ENCODE measurements around the gene BMI1.
"Not testable (repeated sequence)": the region's sequence is repeated elsewhere in the genome, so short reads cannot be mapped to it uniquely, and the experiment has no call there.

Gene BMI1

DNA sequence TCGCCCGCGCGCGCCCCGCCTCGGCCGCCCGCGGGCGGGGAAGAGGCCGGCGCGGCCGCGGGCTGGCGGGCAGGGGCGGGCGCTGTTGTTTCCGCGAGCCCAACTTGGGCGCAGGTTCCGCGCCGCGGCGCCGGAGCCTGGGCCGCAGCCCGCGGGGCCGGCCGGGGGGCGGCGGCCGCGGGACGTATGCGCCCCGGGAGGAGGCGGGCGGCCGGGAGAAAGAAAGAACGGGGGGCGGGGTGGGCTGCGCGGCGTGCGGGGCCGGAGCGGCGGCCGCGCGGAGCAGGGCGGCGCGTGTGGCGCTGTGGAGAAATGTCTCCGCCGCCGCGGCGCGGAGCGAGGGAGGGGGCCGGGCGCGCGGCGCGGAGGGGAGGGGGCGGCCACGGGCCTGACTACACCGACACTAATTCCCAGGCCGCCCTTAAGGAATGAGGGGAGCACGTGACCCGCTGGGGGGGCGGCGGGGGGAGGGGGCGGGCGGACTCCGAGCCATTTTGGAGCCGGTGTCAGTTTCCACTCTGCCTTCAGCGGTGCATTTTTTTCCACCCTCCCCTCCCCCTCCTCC, at the start of gene BMI1:
Gene BMI1, plus strand, starts transcription at position 509 of the 565 bp plus-strand sequence. CDS start 5,351 bp downstream, outside the sequence.
- DNase-seq (ENCODE audit: low read depth), result no peak

DNA sequence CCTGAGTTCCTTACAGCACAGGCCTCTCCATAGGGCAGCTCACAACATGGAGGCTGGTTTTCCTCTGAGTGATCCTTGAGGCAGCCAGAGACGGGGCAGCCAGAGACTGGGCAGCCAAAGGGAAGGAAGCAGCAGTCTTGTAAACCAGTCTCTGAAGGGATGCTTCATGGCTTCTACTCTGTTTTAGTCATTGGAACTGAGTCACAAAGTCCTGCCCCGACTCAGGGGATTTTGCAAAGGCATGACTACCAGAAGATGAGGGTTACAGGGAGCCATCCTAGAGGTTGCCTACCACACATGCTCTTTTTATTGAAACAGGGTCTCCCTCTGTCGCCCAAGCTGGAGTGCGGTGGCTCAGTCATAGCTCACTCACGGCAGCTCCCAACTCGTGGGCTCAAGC, 49.1 kb upstream of the BMI1 start:
- DNase-seq (ENCODE audit: low read depth), result no peak

DNA sequence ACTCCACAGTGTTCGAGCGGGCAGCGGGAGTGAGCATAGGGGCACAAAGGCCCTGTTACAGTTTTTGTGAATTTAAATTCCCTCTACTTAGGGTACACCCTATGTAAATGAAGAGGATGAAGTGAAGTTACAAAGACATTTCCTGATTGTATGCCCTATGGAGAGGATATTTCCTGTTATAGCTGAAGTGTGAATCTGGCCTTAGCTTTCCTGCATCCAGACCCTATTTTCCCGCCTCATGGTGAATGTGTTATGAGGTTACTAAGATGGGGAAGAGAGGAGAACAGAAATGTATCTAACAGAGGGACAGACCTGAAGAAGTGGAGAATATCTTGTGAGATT, 42.5 kb upstream of the BMI1 start:
- DNase-seq (ENCODE audit: low read depth), result no peak

DNA sequence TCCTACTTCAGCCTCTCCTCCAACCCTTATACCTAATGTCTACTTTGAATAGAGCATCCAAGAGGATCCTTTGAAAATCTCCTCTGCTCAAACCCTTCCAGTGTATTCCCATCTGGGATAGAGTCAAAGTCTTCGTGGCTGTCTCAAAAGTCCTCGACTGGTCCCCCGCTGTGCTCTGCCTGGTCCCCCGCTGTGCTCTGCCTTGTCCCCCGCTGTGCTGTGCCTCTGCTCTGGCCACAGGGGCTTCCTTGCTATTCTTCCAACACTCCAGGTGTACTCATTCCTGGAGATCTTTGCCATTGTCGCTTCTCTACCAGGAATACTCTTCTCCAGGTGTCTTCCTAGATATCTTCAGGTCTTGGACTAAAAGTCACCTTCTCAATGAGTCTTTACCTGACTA, 40.8 kb upstream of the BMI1 start:
- no peak for DNase-seq (ENCODE audit: low read depth)

DNA sequence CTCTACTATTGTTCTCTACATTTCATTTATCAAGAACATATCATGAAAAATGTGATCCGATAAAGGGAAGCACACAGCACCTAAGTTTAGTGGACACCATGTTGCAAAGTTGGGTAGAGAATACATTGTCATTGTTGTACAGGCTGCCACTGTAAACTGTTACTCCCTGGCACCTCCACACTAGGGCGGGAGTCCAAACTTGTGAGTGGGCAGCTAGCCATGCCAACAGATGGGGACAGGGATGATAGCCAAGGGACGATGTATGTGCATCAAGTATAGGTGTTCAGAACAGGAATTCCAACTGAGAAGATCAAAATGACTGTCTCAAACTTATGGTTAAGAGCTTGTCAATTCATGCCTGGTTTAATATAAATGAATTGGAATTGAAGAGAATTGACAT, 35.8 kb upstream of the BMI1 start:
- no peak for DNase-seq (ENCODE audit: low read depth)

DNA sequence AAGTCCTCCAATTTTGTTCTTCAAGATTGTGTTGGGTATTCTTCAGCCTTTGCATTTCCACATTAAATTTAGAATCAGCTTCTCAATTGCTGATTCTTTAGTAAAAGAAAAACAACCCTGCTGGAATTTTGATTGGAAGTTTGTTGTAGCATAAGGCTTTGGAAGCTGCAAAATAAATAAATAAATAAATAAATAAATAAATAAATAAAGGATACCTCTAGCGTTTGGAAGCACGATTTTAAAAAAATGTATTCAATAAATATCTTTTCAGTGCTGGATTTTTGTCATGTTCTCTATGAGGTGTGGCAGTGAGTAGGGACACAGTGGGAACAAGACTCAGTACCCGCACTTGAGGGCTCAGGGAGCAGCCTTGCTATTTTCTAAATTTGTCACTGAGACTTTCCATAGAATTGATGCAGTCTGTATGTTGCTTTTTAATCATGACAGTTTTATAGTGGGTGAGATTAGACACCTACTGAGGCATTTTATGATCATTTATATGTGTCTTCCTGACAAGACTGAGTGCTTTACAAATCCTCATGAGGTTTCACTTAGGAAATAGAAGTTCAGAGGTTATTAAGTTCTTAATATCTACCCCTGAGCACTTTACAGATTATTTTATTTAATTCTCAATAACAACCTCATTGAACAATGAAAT, 27.0 kb upstream of the BMI1 start:
- no peak for DNase-seq (ENCODE audit: low read depth)

DNA sequence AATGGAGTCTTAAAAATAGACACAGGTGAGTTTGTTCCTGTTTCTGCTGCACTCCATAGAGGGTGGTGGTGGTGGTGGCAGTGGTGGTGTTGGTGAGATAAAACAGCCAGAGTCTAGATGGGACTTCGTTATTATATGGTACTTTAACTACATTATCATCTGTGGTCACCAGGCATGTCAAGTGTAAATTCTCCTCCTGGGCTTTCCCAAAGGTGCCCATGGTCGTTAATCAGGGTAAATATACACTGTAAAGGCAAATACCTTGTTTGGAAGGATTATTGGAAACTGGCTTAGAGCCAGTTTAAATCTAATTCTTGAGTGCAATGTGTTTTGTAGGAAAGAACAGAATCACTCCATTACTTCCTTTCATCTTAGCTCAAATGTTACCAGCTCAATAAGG, 26.2 kb upstream of the BMI1 start:
- DNase-seq (ENCODE audit: low read depth), result no peak

DNA sequence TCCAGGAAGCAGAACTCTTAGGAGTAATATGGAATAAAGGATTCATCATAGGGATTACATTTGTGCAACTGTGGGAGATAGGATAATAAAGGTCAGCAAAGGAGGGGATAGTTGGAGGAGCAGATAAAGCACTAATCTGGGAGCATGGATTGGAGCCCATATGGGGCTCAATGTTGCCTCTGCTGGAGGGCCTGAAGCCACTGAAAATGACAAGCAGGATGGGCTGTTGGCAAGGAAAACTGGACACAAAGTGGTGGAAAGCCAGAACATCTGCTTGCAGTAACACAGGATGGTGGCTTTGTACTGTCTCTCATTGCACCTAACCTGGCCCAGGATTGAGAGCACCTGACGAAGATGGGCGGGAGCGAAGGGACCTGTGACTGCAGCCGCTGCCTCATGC, 19.7 kb upstream of the BMI1 start:
- DNase-seq (ENCODE audit: low read depth), result no peak

DNA sequence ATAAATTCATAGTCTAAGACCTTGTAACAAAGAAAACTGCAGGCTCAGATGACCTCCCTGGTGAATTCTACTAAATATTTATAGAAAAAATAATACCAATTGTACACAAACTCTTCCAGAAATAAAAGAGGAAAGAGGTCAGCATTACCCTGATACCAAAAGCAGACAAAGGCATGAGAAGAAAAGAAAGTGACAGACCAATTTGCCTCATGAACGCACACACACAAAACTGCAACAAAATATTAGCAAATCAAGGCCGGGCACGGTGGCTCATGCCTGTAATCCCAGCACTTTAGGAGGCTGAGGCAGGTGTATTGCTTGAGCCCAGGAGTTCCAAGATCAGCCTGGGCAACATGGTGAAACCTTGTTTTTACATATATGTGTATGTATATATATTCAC, 17.4 kb upstream of the BMI1 start:
- DNase-seq (ENCODE audit: low read depth), result no peak

DNA sequence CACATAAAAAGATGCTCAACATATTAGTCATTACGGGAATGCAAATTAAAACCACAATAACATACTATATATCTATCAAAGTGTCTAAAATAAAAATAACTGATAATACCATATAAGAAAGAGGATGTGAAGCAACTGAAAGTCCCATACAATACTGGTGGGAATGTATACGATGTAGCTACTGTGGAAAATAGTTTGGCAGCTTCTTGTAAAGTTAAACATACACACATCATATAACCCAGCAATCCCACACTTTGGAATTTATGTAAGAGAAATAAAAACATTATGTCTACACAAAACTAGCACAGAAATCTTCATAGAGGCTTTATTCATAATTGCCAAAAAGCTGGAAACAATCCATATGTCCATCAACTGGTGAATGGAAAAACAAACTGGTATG, 15.2 kb upstream of the BMI1 start:
- DNase-seq (ENCODE audit: low read depth), result no peak

DNA sequence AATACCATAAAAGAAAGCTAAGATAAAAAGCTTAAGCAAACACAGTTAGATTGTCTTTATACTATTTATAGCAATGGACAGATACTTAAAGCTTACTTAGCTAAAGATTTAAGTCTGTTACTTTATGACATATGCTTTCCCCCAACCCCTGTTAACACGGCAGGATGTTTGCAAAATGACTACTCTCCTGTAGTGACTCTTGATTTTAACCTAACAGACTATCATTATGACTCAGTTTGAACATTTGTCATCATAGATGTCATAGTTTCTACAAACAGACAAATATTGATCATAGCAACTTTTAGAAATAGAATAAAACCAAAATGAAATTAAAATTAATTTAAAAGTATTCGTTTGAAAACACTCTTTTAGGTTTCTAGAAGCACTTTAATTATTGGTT, 12.5 kb upstream of the BMI1 start:
- no peak for DNase-seq (ENCODE audit: low read depth)

DNA sequence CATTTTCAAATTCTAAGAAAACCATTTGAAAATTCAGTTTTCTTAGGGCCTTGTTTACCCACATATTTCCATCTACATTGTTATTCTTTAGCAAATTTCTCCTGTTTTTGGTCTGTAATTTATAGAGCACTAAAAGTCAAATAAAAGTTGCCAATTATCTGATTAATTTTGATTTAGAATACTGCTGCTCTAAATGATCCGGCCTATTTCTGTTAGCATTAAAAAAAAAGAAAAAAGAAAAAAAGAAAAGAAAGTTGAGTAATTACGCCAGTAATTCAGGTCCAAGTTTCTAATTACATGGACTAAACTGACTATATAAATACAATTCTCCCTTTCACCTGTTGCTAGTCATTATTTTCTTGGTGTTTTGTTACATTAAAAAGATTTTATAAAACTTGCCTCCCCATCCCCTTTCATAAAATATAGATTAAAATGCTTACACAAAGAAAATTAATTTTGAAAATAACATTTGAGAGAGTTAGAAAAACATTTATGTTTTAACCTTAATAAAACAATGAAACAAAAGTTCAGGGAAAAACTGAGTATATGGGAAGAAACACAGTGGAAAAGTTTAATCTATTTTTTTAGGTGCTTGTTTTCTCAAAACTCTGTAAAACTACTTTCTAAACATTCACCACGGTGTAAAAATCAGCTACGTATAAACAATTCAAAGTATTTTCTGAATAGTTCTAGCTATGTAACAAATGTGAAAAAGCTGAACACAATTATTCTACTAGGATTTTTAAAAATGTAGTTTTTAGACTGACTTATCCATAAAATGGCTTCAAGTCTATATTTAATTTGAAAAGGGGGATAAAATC, 11.5 kb upstream of the BMI1 start:
- no peak for DNase-seq (ENCODE audit: low read depth)

DNA sequence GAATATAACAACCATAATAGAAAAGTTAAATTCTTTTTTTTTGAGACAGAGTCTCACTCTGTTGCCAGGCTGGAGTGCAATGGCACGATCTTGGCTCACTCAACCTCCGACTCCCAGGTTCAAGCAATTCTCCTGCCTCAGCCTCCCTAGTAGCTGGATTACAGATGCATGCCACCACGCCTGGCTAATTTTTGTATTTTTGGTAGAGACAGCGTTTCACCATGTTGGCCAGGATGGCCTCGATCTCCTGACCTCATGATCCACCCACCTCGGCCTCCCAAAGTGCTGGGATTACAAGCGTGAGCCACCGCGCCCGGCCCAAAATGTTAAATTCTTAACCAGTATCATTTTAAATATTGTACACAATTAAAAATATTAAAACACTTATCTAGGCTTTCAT, 10.9 kb upstream of the BMI1 start:
- not testable (repeated sequence) for DNase-seq (ENCODE audit: low read depth)

DNA sequence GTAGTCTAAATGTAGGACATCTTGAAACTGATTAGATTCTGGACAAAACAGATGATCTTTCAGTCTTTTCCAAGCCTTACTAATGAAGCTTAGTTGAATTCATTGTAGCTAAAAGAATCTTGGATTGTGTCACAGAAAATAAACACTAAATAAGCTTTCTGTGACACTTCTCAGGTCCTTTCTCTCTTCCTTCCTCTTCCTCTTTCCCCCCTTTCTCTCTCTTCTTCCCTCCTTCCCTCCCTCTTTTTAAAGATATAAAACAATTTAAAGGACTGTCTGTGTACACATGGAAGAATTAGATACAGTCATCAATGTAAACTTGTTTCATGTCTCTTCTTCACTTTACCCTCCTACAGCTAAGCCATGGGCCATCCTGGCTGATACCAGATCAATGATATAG, 10.0 kb upstream of the BMI1 start:
- no peak for DNase-seq (ENCODE audit: low read depth)

DNA sequence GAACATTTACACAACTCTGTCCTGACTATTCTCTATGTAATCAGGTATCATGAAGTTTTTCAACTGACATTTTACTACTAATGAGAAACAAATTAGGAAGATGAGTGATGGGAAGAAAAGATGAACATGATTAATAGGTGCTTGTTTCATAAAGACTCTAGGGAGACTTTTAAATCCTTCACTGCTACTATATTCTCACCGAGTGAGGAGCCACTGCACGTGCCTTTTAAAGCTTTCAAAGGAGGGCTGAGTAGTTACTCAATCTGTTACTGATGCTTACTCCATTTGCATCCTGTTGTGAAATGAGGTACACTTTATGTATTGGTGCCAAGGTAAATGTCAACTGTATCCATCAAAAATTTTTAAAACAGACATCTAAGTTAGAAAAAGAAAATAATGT, 6.0 kb upstream of the BMI1 start:
- DNase-seq (ENCODE audit: low read depth), result no peak

DNA sequence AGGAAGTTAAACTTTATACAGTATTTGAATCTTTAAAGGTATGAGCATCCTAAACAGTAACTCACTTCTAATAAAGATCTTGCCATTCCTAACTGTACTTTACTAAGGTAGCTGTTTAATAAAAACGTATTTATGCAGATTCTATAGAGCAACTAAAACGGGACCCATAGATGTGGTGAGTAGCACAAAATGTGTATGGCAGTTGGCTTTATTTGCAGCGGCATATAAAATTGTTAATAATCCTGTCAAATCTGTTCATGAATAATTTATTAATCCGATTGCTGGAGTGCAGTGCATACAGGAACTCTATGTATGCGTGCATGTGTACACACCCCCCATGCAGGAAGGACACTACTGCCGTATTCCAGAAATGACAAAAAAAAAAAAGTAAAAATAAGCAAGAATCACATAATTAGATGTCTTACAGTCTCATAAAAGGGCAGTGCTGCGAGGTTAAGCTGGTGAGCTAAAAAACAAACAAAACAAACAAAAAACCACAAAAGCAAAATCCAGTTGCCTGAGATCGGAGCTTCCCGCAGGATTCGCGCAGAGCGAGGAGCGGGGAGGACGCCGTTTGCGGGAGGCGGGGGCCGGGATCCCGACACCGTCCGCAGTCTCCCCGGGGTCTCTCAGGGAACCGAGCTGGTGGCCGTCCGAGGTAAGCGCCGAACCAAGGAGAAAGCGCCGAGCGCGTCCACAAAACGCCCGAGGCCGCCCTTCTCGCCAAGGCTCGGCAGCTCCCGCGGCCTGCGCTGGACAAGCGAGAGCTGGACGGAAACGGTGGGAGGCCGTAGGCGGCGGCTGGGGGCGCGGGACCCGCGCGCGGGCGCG, 5.2 kb upstream of the BMI1 start:
- DNase-seq (ENCODE audit: low read depth), result no peak

DNA sequence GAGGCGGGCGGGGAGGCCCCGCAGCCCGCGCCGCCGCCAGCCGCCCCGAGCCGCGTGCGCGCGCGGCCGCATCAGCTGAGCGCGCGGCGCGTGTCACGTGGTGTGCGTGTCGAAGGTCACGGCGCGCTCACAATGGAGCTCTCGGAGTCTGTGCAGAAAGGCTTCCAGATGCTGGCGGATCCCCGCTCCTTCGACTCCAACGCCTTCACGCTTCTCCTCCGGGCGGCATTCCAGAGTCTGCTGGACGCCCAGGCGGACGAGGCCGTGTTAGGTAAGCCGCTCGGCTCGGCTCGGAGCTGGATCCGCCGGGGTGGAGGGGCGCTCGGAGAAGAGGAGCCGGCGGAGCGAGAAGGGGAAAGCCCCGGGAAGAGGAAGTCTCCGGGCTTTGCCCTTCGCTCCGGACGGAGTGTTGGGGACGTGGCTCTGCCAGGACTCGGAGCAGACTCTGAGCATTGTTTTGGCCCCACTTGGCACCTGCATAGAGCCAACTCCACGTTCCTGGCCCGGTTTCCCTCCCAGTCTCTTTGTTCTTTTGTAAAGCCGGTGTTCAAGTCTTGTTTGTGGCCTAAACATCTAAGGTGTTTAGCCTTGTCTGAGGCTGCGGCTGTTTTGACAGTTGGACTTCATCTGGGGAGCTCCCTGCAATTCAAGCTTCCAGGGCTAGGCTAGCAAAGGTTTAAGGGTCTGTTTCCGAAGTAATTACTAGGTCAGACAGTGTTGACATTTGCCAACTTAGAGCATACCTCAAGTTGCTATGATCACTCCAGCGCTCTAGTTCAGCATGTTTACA, 4.4 kb upstream of the BMI1 start, which contains the start of gene COMMD3:
Gene COMMD3, plus strand, starts transcription at position 103 of the 790 bp plus-strand sequence. Its CDS starts 30 bp downstream, at position 133.
- DNase-seq (ENCODE audit: low read depth), result peak; percentile 61

DNA sequence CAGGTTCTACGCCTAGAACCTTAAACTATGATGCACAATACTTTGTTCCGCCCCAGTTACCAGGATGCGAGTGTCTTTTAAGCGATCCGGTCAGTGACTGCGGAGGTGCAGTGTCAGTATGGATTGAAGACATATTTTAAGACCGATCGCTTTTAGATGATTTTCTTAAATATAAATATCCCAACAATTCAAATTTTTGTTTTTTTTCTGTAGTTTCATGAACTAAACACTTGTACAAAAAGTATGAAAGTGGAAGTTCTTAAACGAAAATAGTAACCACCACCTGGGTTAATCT, 3.9 kb upstream of the BMI1 start:
- no peak for DNase-seq (ENCODE audit: low read depth)

DNA sequence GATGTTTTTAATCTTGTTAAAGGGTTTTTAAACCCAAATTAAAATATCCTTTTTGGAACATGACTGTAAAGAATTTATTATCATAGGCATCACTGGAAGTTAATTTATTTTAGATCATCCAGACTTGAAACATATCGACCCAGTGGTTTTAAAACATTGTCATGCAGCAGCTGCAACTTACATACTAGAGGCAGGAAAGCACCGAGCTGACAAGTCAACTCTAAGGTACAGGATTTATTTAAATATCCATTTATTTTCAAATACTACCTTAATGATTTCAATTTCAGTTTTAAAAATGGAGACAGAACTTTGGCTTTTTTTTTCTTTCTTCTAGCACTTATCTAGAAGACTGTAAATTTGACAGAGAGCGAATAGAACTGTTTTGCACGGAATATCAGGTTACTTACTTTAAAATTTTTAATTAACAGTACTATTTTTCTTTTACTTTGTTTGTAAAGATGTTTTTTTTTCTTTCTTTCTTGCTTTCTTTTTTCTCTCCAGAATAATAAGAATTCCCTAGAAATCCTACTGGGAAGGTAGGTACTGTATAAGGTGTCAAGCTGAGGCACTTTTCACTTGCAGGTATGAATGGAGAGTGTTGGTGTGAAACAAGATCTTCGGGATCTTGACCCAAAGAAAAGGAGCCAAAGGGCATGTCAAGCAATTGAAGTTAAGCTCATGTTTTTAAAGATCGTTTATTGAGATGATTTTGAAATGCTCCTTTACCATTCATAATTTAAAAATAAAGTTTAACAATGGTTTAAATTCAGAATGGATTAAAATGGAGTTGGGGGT, 2.9 kb upstream of the BMI1 start:
- no peak for DNase-seq (ENCODE audit: low read depth)

DNA sequence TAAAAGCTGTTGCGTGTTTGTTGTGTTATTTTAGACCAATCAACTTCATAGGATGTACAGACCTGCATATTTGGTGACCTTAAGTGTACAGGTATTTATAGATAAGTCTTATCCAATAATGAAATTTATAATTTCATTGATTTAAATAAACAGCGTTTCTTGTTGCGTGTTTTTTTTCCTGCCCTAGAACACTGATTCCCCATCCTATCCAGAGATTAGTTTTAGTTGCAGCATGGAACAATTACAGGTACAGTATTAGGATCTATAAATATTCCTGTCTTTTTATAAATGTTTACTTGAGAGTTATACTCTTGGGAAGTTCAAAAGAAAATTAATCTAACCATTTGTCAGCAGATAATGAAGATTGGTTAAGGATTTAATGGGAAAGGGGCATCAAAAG, 2.1 kb upstream of the BMI1 start:
- no peak for DNase-seq (ENCODE audit: low read depth)

DNA sequence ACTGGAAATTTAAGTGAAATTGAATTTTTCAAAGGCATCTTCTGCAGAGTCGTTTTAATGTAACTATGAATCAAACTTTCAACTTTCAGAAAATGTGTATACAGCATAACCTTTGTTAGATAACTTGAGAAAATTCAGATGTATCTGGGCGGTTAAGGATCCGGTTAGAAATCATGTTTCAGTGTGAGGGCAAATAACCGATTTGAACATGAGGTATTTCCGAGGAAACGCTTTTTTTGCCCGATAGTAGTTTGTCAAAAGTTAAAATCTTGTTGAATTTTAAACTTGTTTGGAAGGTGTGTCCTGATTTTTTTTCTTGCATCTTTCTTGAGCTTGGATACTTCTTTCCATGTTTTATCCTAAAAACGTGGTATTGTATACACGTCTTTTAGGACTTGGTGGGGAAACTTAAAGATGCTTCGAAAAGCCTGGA, 1.3 kb upstream of the BMI1 start:
- DNase-seq (ENCODE audit: low read depth), result no peak

Data from stimulated activated CD8-positive, alpha-beta memory T cell treated with anti-CD3 and anti-CD28 coated beads, Interleukin-15, amount 100 ng/mL, for 24 hours (primary cell).